ENCODE results near the gene ACBD6. TPM values are rescaled to one million over a fixed set of nuclear protein-coding genes. Genes with fewer than 3 reads are reported as not detected.
A peak's percentile ranks its signal among the peaks of the same experiment; 100 is the strongest.

ACBD6 gene
- total and polyA plus RNA-seq, 2 experiments from 2014 or later: 27.3 to 44.2 TPM

- Histone ChIP-seq H3K27me3 (replicated peaks; ENCODE audit: insufficient read depth) (no peaks in the 10 kb centered on the region), H3K4me2 (ENCODE audit: unreplicated experiment) (no peak overlapping the region), H3K9me2 (ENCODE audit: insufficient read depth) (no peaks in the 10 kb centered on the region), H2AFZ (no peak overlapping the region), H3K4me3 (no peak overlapping the region), H4K20me1 (ENCODE audit: insufficient read depth) (no peaks in the 10 kb centered on the region), H3K9ac (no peak overlapping the region), H3K79me2 (ENCODE audit: insufficient read depth) (no peaks in the 10 kb centered on the region), H3K9me3 (ENCODE audit: low read depth) (no peaks in the 10 kb centered on the region), H3K4me1 (ENCODE audit: insufficient read depth) (peaks cover 4% of the 10 kb centered on the region), H3K27ac (no peak overlapping the region), H3F3A (ENCODE audit: insufficient read depth) (peaks cover 4% of the 10 kb centered on the region), H3K36me3 (ENCODE audit: low read depth) (no peaks in the 10 kb centered on the region)
- 80 to 88% methylated on average over 5 of the region's 5 CpGs for WGBS, 2 experiments (ENCODE audit: low coverage in 1 of 2, low lambda C conversion rate in 2 of 2, missing lambda C conversion rate in 2 of 2)
- DNase-seq: no peak
- in situ Hi-C loops (cut with MboI): no loop called here
- TF ChIP-seq EZH2phosphoT487 (IDR thresholded peaks at IDR 0.05; ENCODE audit: insufficient read depth, low read depth) (no peak), EZH2 (IDR thresholded peaks at IDR 0.05; ENCODE audit: insufficient read depth, poor library complexity, severe bottlenecking) (no peak)
Measured at GRCh38 chr1:180535418-180535999, 33.1 kb upstream of the ACBD6 start.

GRCh38 chr1:180534214-180534613 is 31.8 kb upstream of the ACBD6 start:
- Histone ChIP-seq H3K36me3 (ENCODE audit: low read depth) (no peaks in the 10 kb centered on the region), H3K9me3 (ENCODE audit: low read depth) (no peaks in the 10 kb centered on the region), H3K4me1 (ENCODE audit: insufficient read depth) (0 out of 2 replicates have a peak, but pooled peaks cover 5% of the 10 kb centered on the region), H3F3A (ENCODE audit: insufficient read depth) (no peaks in the 10 kb centered on the region), H3K27ac (no peak overlapping the region), H4K20me1 (ENCODE audit: insufficient read depth) (no peaks in the 10 kb centered on the region), H3K79me2 (ENCODE audit: insufficient read depth) (no peaks in the 10 kb centered on the region), H3K27me3 (replicated peaks; ENCODE audit: insufficient read depth) (no peaks in the 10 kb centered on the region), H3K9me2 (ENCODE audit: insufficient read depth) (no peaks in the 10 kb centered on the region), H2AFZ (peak overlapping the region; percentile 60; the same call in 1 of the 2 replicates), H3K4me3 (no peak overlapping the region), H3K9ac (no peak overlapping the region), H3K4me2 (ENCODE audit: unreplicated experiment) (no peak overlapping the region)
- WGBS, 2 experiments (ENCODE audit: low coverage in 1 of 2, low lambda C conversion rate in 2 of 2, missing lambda C conversion rate in 2 of 2): 31 to 33% methylated on average over 7 of the region's 7 CpGs
- TF ChIP-seq EZH2phosphoT487 (IDR thresholded peaks at IDR 0.05; ENCODE audit: insufficient read depth, low read depth) (no peak), EZH2 (IDR thresholded peaks at IDR 0.05; ENCODE audit: insufficient read depth, poor library complexity, severe bottlenecking) (no peak)
- in situ Hi-C loops (cut with MboI): no loop called here
- DNase-seq: peak; percentile 43

DNA sequence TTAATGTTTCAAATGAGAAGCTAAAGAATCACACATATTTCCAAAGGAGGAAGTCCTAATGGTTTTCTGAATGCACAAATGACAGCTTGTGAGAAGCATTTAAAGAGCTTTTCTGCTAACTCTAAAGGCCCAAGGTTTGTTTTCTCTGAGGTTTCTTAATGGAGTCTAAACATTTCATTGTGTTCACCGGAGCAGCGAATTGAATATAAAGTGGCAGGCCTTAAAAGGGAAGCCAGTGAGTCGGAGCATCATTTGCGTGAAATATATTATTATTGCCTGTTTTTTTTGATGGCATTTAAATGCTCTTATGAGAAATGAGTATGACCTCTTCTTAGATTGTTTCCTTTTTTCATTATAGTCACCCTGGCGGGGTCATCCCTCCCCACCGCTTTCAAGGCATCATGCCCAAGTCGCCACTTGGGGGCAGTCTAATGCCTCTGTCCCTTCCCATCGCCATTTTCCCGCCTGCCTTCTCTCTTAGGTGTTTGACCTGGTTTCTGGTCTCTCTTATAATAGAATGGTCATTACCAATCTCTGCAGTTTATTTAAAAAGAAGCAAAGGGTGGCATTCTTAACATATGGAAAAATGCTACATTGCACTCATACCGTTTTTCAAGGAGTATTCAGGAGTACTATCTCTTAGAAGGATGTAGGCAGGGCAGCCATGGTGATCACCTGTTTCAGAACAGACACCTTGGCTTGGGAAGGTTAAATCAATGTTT is 31.1 kb upstream of the ACBD6 start:
- no peak overlapping the region for H3K27ac ChIP-seq
- DNase-seq: peak; percentile 83
- H3K9me2 ChIP-seq (ENCODE audit: insufficient read depth): no peaks in the 10 kb centered on the region
- H3K4me2 ChIP-seq (ENCODE audit: unreplicated experiment): no peak overlapping the region
- H3K9me3 ChIP-seq (ENCODE audit: low read depth): no peaks in the 10 kb centered on the region
- 0 out of 2 replicates have a peak, but pooled peaks cover 5% of the 10 kb centered on the region for H3K4me1 ChIP-seq (ENCODE audit: insufficient read depth)
- TF ChIP-seq EZH2 (IDR thresholded peaks at IDR 0.05; ENCODE audit: insufficient read depth, poor library complexity, severe bottlenecking) (no peak), EZH2phosphoT487 (IDR thresholded peaks at IDR 0.05; ENCODE audit: insufficient read depth, low read depth) (no peak)
- WGBS, 2 experiments (ENCODE audit: low coverage in 1 of 2, low lambda C conversion rate in 2 of 2, missing lambda C conversion rate in 2 of 2): 41% methylated on average over 10 of the region's 10 CpGs
- no peaks in the 10 kb centered on the region for H3F3A ChIP-seq (ENCODE audit: insufficient read depth)
- no peaks in the 10 kb centered on the region for H3K27me3 ChIP-seq (replicated peaks; ENCODE audit: insufficient read depth)
- peak overlapping the region; percentile 60 for H2AFZ ChIP-seq
- in situ Hi-C loops (cut with MboI): no loop called here
- no peaks in the 10 kb centered on the region for H3K36me3 ChIP-seq (ENCODE audit: low read depth)
- H3K79me2 ChIP-seq (ENCODE audit: insufficient read depth): no peaks in the 10 kb centered on the region
- no peak overlapping the region for H3K4me3 ChIP-seq
- H3K9ac ChIP-seq: no peak overlapping the region
- no peaks in the 10 kb centered on the region for H4K20me1 ChIP-seq (ENCODE audit: insufficient read depth)

- Histone ChIP-seq H3K4me2 (ENCODE audit: unreplicated experiment) (no peak overlapping the region), H3K9ac (no peak overlapping the region), H3K9me3 (ENCODE audit: low read depth) (no peaks in the 10 kb centered on the region), H3F3A (ENCODE audit: insufficient read depth) (no peaks in the 10 kb centered on the region; the same call in 1 of the 2 replicates), H3K27me3 (replicated peaks; ENCODE audit: insufficient read depth) (no peaks in the 10 kb centered on the region), H3K9me2 (ENCODE audit: insufficient read depth) (no peaks in the 10 kb centered on the region), H3K36me3 (ENCODE audit: low read depth) (no peaks in the 10 kb centered on the region), H3K79me2 (ENCODE audit: insufficient read depth) (no peaks in the 10 kb centered on the region), H3K27ac (no peak overlapping the region), H4K20me1 (ENCODE audit: insufficient read depth) (no peaks in the 10 kb centered on the region), H3K4me1 (ENCODE audit: insufficient read depth) (0 out of 2 replicates have a peak, but pooled peaks cover 5% of the 10 kb centered on the region), H3K4me3 (no peak overlapping the region), H2AFZ (peak overlapping the region; percentile 47; the same call in 1 of the 2 replicates)
- 72 to 73% methylated on average over 5 of the region's 5 CpGs for WGBS, 2 experiments (ENCODE audit: low coverage in 1 of 2, low lambda C conversion rate in 2 of 2, missing lambda C conversion rate in 2 of 2)
- no peak for DNase-seq
- TF ChIP-seq EZH2 (IDR thresholded peaks at IDR 0.05; ENCODE audit: insufficient read depth, poor library complexity, severe bottlenecking) (no peak), EZH2phosphoT487 (IDR thresholded peaks at IDR 0.05; ENCODE audit: insufficient read depth, low read depth) (no peak)
- in situ Hi-C loops (cut with MboI): no loop called here
Measured at GRCh38 chr1:180532854-180533253, 30.5 kb upstream of the ACBD6 start.

Data from GM23248 (cell line).